GM13977 (cell line): ENCODE measurements around the gene STRN3.

Experiments used
- DNase-seq: peaks from one replicate; pipeline ENCODE4 v3.0.0; 2012; ENCODE audit warnings: low spot score
- CTCF ChIP-seq: IDR thresholded peaks from 2 replicates; pipeline ENCODE4 v1.5.1; 2012; ENCODE audit warnings: mild to moderate bottlenecking, control low read depth; ENCODE audit not compliant: insufficient read depth; ENCODE audit errors: extremely low read depth, missing control alignments
- in situ Hi-C: fragments of 300-500 bp; cut with MboI; formaldehyde crosslinking; loops from one replicate; pipeline ENCODE4 v1.12.0; 2022; ENCODE audit warnings: low sequenced_read_pairs, low pct_unique_long_range_greater_than_20kb, mixed read lengths, inconsistent platforms; ENCODE audit not compliant: unreplicated experiment

The STRN3 gene

GRCh38 chr14:30961330-30961729 is 64.8 kb downstream of the STRN3 start:
- TF ChIP-seq CTCF: no peak
- in situ Hi-C loops: no loop called here
- DNase-seq: no peak

DNA sequence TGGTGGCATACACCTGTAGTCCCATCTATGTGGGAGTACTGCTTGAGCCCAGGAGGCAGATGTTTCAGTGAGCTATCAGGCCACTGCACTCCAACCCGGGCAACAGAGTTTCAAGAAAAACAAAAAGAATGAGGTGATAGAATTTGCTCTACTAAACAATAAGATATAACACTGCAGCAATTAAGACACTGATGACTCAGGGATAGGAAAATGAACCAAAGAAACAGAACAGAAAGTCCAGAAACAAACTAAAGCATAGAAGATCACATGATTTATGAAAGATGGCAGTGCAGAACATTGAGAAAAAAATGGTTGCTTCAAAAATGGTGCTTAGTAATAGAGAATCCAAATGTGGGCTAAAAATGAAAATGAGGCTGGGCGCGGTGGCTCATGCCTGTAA is 66.0 kb downstream of the STRN3 start:
- no peak for TF ChIP-seq CTCF
- in situ Hi-C loops: no loop called here
- no peak for DNase-seq

- in situ Hi-C loops: no loop called here
Observed at GRCh38 chr14:30958555-30959407, 67.4 kb downstream of the STRN3 start.

DNA sequence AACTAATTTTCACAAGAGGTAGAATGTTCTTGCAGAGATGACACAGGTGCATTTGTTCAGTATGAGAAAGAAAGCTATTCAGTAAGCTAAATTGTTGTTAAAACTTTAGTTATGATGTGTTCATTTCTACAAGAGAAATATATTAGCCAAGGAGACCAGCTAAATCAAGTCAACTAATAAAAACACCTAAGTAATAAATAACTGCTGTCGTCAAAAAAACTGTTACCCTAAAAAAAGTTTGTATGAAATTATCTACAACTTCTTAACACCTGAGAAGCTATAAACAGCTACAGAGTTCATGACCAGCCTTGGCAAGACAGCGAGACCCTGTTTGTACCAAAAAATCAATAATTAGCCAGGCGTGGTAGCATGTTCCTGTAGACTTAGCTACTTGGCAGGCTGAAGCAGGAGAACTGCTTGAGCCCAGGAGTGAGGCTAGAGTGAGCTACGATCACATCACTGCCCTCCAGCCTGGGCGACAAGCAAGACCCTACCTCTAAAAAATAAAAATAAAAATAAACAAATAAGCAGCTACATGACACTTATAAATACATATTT is 68.3 kb downstream of the STRN3 start:
- in situ Hi-C loops: no loop called here
- no peak for DNase-seq
- TF ChIP-seq CTCF: no peak

More at GRCh38 chr14:30958555-30959407, 67.4 kb downstream of the STRN3 start:
- no peak for TF ChIP-seq CTCF
- DNase-seq: peak; percentile 20

DNA sequence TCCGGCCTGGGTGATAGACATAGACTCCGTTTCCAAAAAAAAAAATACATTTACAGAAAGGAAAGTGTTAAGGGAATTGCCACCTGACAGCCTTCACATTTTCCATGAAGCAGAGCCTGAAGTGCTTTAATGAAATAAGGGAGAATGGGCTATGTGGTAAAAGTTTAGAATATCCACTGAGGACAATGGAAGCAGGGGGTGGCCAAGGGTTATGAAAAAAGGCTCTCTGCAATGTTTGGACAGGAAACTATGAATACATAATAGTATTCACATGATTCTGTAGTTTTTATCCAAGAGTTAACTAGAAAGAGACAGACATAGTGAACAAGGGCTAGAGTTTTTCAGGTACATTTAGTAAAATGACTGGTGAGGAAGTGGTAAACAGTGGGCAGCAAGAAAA is 76.5 kb downstream of the STRN3 start:
- TF ChIP-seq CTCF: no peak
- in situ Hi-C loops: no loop called here
- no peak for DNase-seq

- TF ChIP-seq CTCF: no peak
- DNase-seq: no peak
- in situ Hi-C loops: no loop called here
Observed at GRCh38 chr14:30943694-30944093, 82.5 kb downstream of the STRN3 start.
